Prostate gland (tissue), 2 donors: ENCODE results near the gene LRRIQ4.

Experiments
- POLR2A ChIP-seq: fragments of 450-650 bp; IDR thresholded peaks from one replicate; pipeline ENCODE4 v1.6.1; 2016; ENCODE audit warnings: antibody characterized with exemption, mild to moderate bottlenecking
- TF ChIP-seq, protein P1 (sequence below), 4 experiments: fragments of 200-600 bp in 2 of 4; fragments of 450-650 bp in 2 of 4; sonication (generic) in 2 of 4; IDR thresholded peaks; 1 replicate in 3 of 4; 2 replicates in 1 of 4; pipeline ENCODE4 v1.5.1; 2016 to 2019; ENCODE audit warnings: antibody characterized with exemption in 4 of 4, mild to moderate bottlenecking in 2 of 4, moderate library complexity in 2 of 4

DNA sequence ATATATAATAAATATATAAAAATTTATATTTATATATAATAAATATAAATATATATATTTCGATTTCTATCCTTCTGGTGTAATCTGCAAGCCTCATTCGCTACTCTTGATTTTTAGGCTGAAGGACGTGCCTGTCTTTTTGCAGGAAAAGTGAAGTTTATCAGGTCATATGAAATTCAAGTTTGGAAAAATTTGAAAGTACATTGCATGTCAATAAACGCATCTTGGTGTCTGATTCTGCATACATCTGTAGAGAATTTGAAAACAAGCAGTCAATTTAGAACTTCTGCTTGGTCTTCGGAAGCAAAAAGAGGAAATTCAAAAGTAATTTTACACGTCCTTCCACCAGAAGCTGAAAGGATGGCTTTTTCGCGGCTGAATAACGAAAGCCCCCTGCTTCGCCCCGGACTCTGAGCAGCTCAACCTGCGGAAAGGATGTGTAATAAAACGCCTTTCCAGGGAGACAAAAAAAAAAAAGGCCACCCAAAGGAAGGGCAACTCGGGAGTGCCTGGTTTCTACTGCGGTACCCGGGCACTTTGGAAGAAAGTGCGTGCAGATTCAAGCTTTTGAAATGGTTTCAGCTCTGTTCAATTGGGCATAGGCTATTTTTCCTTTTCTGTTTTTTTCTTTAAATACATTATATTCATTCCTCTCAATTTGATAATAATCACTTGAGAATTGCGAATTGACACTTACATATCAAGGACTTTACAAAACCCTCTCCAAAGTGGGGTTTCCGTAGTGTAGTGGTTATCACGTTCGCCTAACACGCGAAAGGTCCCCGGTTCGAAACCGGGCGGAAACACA, 41.0 kb upstream of the LRRIQ4 start:
- no peak for TF ChIP-seq POLR2A
- TF ChIP-seq, protein P1, sequence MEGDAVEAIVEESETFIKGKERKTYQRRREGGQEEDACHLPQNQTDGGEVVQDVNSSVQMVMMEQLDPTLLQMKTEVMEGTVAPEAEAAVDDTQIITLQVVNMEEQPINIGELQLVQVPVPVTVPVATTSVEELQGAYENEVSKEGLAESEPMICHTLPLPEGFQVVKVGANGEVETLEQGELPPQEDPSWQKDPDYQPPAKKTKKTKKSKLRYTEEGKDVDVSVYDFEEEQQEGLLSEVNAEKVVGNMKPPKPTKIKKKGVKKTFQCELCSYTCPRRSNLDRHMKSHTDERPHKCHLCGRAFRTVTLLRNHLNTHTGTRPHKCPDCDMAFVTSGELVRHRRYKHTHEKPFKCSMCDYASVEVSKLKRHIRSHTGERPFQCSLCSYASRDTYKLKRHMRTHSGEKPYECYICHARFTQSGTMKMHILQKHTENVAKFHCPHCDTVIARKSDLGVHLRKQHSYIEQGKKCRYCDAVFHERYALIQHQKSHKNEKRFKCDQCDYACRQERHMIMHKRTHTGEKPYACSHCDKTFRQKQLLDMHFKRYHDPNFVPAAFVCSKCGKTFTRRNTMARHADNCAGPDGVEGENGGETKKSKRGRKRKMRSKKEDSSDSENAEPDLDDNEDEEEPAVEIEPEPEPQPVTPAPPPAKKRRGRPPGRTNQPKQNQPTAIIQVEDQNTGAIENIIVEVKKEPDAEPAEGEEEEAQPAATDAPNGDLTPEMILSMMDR (IDR thresholded peaks at IDR 0.05), result no peak
